HG02884 (cell line): Measurements from ENCODE around the gene ZNF805.
"Not testable (repeated sequence)": the region's sequence is repeated elsewhere in the genome, so short reads cannot be mapped to it uniquely, and the experiment has no call there.

Experiments used
- ATAC-seq: cut with Tn5 transposase; IDR thresholded peaks from one replicate; pipeline ENCODE4 v1.9.1; 2021; ENCODE audit warnings: mild to moderate bottlenecking, moderate library complexity; ENCODE audit not compliant: unreplicated experiment

ZNF805 gene

DNA sequence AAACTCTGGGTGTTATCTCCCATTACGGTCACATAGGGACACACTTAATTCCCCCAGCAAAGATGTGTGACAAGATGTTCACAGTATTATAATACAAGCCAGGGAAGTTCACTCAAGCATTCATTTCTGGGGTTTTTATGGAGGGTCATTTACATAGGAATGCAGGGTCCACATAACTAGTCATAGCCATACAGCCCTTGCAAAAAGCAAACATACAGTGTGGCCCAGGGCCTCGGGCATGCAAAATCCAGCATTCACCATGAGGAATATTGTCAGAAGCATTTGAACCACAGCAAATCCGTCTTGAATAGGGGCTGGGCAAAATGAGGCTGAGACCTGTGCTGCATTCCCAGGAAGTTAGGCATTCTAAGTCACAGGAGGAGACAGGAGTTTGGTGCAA, 26.9 kb downstream of the ZNF805 start:
- ATAC-seq: no peak

DNA sequence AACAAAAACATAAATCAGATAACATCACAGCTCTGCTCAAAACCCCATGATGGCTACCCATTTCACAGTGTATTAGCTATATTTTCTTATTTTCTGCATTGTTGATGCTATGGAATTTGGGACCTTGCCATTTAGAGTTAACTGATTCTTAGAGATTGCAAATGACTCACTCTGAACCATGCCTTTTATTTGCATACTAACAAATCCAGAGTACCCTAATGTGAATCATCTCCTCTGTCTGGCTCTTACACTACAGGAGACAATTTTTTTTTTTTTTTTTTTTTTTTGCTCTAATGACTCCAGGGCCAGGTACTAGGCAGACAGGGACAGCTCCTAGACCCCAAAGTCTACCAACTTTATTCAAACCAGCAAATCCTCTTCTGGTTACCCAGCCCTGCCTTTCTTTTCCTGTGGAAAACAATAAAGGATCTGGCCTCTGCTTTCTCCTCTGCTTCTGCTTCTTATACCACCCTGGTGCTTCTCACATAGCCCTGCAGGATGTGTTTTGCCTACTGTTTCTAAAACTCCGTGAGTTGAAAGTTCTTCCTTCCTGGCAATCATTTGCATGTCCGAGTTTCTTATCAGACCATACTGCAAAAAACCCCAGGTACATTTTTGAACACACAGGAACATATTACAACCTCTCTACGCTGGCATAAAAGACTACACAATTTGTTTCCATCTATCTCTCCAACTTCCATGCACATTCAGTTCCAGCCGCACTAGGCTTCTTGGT, 29.3 kb downstream of the ZNF805 start:
- no peak for ATAC-seq

DNA sequence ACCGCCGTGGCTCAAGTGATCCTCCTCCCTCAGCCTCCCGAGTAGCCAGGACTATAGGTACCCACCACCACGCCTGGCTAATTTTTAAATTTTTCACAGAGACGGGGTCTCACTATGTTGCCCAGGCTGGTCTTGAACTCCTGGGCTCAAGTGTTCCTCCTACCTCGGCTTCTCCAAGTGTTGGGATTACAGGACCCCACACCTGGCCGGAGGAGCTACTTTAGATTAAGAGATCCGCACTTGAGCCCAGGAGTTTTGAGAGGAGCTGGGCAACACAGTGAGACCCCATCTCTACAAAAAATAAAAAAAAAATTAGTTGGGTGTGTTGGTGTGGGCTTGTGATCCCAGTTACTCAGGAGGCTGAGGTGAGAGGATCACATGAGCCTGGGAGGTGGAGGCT, 30.8 kb downstream of the ZNF805 start:
- no peak for ATAC-seq

DNA sequence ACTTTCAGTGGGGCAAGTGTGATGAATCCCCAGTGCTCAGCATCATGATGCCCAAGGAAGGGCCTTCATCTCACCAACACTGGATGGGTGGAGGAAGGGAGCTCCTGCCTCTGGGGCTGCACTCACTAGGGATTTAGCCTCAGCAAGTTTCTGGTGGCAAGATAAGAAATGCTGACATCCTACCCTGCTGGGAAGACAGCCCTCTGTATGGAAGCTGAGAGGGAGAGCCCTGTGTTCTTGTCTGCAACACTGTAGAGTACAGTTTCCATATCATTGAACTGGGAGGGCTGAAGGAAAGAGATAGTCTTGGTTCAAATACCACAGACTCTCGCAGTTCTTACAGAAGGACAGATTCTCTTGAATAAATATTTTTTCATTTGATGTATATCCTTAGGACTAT, 32.6 kb downstream of the ZNF805 start:
- no peak for ATAC-seq

DNA sequence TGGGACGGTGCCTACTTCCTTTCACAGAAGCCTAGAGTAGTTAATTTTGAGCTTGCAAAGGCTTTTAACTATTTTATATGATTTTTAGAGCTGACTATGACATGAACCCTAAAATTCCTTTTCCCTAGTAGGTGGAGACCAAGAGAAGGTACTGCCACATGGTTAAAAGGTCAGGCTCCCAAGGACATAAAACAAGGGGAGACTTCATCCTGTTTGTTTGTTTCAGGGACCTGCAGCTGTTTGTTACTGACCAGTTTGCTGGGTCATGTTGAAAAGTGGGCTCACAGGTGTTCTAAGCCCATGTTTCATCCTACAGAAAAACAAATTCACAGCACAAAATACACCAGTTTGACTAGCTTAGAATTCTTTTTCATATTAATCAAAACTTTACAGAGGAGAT, 36.0 kb downstream of the ZNF805 start:
- ATAC-seq: no peak

DNA sequence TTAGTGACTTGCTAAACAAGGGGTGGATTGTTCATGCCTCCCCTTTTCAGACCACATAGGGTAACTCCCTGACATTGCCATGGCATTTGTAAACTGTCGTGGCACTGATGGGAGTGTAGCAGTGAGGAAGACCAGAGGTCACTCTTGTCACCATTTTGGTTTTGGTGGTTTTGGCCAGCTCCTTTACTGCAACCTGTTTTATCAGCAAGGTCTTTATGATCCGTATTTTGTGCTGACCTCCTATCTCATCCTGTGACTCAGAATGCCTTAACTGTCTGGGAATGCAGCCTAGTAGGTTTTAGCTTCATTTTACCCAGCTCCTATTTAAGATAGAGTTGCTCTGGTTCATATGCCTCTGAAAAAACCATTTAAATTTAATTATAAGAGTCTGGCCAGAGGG, 38.0 kb downstream of the ZNF805 start:
- not testable (repeated sequence) for ATAC-seq

DNA sequence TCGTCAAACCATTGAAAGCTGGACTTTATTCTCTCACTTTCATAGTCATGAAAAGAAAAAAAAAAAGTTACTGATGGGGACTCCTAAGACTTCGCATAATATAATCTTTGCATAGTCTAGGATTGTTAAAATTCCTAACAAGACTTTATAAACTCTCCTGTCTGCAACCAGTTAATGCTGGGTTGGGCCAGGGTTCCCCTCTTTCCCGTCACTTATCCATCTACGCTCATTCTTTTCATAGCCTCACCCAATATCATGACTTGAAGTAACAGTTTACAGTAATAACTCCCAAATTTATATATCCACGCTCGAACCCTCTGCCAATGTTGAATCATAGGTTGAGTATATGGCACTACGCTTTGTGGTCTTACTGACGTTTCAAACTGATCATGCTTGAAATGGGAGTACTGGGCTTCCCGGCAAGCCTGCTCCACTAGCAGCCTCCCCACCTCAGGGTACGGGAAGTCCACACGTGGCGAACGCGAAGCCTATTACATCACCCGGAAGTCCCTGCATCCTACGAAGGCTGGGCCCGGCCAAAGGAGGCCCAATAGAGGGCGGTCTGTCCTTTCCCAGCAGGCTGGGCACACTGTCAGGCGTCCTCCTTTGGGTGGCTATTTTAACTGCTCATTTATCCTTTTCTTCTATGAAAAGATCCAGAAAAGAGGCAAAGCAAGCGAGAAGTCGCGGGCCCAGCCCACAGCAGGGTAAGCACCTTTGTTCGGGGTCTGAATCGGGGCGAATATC, 39.2 kb downstream of the ZNF805 start:
- ATAC-seq: peak; percentile 64

DNA sequence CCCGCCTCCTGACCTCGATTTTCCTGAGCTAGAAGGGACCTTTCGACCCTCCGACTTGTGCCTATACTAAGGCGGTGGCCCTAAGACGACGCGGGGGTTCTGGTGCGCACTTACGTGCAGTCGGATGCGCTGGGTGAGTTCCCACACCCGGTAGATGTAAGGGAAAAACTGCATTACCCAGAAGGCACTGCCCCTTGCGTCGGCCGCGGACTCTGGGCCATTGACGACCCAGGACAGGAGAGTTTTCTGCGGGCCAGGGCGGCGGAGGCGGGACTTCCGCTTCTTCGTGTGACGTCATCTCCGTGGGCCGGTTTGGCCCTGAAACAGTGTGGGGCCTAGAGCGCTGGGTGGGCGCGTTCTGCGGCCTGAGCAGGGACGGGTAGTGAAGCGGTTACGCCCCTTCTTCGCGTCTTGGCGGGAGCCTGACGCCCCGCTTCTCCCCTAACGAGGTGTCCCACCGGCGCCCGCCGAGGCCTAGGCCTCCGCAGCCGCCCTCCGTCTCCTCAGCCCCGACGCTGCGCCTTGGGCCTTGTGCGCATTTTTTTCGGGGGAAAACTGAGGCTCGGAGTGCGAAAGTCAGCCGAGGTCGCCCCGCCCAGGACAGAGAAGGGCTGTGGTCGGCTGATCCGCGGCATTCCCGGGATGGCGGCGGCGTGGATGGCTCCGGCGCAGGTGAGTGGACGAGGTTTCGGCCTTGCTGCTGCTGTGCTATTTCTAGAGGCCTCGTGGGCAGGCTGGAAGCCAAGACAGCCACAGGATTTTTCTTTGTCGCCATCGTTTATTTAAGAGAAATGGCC, 39.9 kb downstream of the ZNF805 start, which contains the start of gene ZNF460:
TSS of gene ZNF460 (plus strand) at position 321 of the 797 bp plus-strand sequence. CDS start at position 643, 322 bp downstream.
- ATAC-seq: peak; percentile 63

DNA sequence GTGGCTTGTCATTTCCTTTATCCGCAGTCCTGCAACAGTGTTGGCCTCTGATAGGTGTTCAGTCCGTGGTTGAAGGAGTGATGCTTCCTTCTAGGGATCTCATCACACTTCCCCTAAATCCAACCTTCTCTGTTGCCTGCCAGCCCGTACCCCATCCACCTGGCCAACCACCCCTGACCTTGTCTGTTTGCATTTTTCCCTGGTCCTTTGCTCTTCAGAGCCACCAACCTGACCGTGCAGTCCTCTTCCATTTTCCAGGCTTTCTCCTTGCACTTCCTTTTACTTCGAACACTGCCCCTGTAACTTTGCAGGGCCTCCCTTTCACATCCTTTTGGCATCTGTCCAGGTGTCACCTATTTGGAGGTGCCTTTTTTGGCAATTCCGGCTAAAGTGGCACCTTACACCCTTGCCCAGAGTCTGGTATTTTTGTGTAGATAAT, 40.5 kb downstream of the ZNF805 start:
- ATAC-seq: no peak

DNA sequence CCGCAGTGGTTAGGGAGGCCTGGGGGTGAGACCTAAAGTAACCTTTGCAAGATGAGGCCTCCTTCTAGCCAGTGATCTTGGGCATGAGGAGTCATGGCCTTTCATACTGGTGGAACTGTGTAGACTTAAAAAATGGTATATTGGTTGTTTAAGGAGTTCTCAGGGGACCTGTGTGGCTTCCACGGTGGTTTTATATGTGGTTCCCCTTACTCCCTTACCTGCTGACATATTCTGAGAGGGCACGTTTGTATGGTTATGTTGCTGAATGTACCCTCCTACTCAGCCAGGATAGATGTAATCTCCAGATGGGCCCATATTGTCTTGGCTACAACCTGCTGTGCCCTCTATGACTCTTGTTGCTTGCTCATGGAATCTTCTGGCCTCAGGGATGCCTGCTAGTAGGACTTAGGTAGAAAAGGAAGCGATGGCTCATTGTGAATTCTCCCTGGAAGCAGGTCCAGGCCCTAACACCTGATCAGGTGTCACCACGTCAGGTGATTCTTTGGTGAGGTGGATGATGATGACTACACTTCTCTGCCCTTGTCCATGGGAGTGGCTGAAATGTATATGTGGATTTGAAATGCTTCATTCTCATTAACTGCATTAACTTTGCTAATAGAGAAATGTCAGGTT, 41.7 kb downstream of the ZNF805 start:
- ATAC-seq: no peak

DNA sequence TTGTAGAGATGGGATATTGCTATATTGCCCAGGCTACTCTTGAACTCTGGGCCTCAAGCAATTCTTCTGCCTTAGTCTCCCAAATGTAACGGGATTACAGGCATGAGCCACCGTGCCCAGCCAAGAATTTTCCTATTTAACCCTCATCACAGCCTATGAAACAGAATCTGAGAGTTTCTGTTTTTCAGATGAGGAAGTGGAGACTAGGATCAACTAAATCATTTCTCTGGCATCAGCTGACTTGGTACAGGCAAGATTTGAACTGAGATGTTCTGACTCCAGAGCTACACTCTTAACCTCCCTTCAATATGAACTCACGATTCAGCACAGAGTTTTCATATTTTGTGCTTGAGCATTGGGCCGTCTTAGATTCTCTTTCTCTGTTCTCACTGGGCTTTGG, 47.9 kb downstream of the ZNF805 start:
- no peak for ATAC-seq

DNA sequence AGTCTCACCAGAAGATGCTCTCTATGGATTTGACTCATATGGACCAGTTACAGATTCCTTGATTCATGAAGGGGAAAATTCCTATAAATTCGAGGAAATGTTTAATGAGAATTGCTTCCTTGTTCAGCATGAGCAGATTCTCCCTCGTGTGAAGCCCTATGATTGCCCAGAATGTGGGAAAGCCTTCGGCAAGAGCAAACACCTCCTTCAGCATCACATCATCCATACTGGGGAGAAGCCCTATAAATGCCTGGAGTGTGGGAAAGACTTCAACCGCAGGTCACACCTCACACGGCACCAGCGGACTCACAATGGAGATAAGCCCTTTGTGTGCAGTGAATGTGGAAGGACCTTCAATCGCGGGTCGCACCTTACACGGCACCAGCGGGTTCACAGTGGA, 50.5 kb downstream of the ZNF805 start:
- no peak for ATAC-seq

DNA sequence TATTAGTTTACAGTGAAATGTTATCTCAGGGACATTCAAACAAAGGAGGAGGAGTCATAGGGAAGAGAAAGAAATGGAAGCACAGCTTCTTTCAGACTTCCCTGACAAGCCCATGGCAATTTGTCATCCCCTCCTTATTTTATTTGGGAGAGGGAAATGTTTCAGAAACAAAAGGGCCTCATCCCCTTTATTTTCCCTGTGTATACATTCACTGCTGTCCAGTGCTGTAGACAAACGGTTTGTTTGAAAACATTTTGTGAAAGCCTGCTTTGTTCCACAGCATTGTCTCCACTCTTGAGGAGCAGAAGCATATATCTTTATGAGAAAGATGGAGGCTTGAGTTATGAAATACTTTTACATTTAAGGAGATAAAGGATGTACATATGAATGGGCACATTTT, 52.1 kb downstream of the ZNF805 start:
- no peak for ATAC-seq

DNA sequence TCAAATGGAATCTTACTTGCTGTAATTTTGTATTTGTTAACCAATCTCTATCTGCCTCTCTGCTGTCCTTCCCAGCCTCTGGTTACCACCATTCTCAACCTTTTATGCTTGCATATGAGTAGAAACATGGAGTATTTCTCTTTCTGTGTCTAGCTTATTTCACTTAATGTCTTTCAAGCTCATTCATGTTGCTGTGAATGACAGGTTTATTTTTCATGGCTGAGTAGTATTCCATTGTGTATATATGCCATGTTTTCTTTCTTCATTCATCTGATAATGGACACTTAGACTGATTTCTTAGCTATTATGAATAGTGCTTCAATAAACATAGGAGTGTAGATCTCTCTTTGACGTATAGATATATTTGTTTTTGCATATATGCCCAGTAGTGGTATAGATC, 53.3 kb downstream of the ZNF805 start:
- ATAC-seq: no peak

DNA sequence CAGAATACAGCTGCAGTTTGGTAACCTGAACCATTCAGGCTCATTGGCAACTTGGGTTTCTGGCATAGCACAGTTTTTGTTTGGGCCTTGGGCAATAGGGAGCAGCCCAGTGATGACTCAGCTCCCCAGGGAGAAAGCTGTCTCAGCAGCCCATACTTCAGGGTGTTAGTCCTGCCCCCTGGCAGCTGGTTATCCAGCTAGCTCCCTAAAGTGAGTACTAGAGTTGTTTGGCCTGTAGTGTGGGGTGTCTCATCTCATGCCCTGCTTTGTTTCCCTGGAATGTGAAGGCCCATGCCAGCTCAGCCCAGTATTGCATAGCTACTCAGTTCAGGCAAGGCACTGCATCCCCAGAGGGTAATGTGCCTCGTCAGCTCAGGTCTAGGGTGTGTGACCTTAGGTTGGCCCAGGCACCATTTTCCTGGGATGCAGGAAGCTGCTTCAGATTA, 61.6 kb downstream of the ZNF805 start:
- no peak for ATAC-seq

DNA sequence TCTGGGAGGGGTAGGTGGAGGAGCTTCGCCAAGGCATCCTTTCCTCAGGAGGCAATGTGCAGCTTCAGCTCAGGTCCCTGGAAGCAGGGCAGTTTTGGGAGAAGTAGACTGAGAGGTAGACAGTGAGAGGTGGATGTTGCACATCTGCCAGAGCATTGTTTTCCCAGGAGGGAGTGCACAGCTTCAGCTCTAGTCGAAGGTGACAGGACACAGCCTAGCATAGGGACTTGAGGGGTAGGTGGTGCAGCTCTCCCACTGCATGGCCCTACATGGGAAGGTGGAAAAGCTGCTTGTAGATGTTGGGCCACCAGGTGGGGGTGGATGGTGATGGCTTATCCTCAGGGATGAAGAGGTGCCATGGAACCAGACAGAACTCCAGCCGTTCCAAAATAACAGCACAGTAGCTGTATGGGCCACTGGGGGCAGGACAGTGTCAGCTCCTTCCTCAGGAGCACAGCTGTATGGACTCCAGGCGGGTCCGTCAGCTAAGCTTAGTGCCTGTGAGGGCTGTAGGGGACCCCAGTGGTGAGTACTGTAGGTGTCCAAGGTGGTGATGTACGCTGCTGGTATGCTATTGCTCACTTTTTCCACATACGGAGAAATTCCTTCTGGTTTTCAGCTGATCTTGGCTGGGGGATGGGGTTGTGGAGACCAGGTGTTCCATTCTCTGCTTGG, 62.4 kb downstream of the ZNF805 start:
- no peak for ATAC-seq
